ENCODE data around the gene CD164.

CD164 gene

DNA sequence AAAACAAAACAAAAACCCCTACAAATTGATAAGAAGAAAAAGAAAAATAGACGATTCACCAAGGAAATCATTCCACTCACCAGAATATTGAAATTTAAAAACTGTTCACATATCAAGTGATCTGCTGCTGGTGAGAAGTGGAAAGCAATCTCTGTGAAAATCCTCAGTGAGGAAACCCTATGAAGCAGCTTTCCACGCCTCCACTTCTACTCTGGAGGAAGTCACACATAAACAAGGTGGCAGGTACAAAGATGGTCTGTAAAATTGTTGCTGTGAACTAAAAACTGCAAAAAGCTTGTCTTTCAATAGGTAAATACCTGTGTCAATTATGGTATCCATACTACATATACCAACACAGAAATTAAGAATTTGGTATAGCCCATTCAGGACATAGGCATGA, 18.5 kb downstream of the CD164 start:
- Histone ChIP-seq H3K9ac (ENCODE audit: insufficient read length, low read depth) (no peak overlapping the region), H3K9me3 (ENCODE audit: insufficient read depth, low read length) (no peaks in the 10 kb centered on the region), H3K4me1 (ENCODE audit: insufficient read depth, insufficient read length) (no peaks in the 10 kb centered on the region), H3K27me3 (ENCODE audit: insufficient read depth, insufficient read length) (no peaks in the 10 kb centered on the region), H3K36me3 (ENCODE audit: insufficient read depth, insufficient read length, low read length) (peaks cover 29% of the 10 kb centered on the region), H3K4me3 (ENCODE audit: insufficient read length, low read depth) (no peak overlapping the region)
- no peak for DNase-seq (ENCODE audit: low read depth, low spot score)
- TF ChIP-seq YY1 (IDR thresholded peaks at IDR 0.05; ENCODE audit: insufficient read depth, insufficient read length), result no peak

DNA sequence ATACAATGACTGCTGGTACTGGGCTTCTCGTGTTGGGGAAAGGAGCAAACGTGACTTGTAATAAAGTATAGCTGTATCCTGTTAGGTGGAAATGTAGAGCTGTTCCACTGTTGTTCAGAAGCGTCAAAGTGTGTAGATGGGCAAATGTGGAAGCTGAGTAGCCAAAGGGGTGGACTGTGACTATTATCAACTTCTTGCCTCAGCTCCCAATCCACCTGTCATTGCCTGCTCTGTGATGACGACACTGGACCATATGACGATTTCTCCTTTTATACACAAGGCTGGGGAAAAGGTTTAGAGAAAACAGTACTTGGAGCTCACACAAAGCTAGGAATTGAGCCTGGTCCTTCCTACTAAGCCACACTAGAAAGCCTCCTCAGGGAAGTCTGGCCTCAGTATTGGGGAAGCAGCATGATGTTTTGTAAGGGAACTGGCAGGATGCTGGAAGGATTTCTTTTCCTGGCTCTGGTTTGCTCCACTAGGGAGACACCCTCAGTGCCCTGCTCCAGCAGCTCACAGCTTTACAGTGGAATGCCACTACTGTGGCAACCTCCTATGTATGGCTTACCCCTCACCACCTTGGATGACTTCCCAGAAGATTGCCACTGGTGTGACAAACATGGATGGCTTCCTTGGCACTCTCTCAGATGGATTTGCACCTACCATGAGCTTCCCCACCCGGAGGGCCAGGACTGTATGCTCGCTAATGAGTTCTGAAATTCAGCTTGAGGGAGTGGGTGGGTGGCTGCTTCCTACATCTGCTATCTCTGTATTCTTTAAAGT, 20.0 kb downstream of the CD164 start:
- no peak overlapping the region for H3K9ac ChIP-seq (ENCODE audit: insufficient read length, low read depth)
- no peaks in the 10 kb centered on the region for H3K9me3 ChIP-seq (ENCODE audit: insufficient read depth, low read length)
- H3K27me3 ChIP-seq (ENCODE audit: insufficient read depth, insufficient read length), result no peaks in the 10 kb centered on the region
- no peak overlapping the region for H3K4me3 ChIP-seq (ENCODE audit: insufficient read length, low read depth)
- no peaks in the 10 kb centered on the region for H3K4me1 ChIP-seq (ENCODE audit: insufficient read depth, insufficient read length)
- no peak for DNase-seq (ENCODE audit: low read depth, low spot score)
- TF ChIP-seq ZNF274 (IDR thresholded peaks at IDR 0.05; ENCODE audit: low read depth, low read length), result no peak
- no peak for TF ChIP-seq SUZ12 (IDR thresholded peaks at IDR 0.05; ENCODE audit: extremely low read depth, insufficient read depth, insufficient read length)
- TF ChIP-seq YY1 (IDR thresholded peaks at IDR 0.05; ENCODE audit: insufficient read depth, insufficient read length), result no peak
- H3K36me3 ChIP-seq (ENCODE audit: insufficient read depth, insufficient read length, low read length), result peaks cover 15% of the 10 kb centered on the region

DNA sequence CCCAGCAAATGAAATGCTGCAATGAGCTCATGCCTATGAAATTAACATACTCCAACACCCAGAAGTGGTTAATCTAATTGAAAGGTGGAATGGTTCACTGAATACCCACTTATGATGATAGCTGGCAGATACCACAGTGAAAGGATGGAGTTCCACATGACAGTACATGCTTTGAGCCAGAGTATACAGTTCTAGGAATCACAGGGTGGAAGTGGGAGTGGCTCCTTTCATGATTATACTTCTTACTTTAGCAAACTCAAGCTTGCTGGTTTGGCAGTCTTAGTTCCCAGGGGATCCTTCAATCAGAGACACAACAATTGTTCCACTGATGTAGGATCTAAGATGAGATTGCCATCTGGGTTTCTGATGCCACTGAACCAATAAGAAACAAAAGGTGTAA, 21.5 kb downstream of the CD164 start:
- no peak overlapping the region for H3K4me3 ChIP-seq (ENCODE audit: insufficient read length, low read depth)
- no peaks in the 10 kb centered on the region for H3K4me1 ChIP-seq (ENCODE audit: insufficient read depth, insufficient read length)
- H3K36me3 ChIP-seq (ENCODE audit: insufficient read depth, insufficient read length, low read length), result peaks cover 15% of the 10 kb centered on the region
- no peaks in the 10 kb centered on the region for H3K9me3 ChIP-seq (ENCODE audit: insufficient read depth, low read length)
- no peaks in the 10 kb centered on the region for H3K27me3 ChIP-seq (ENCODE audit: insufficient read depth, insufficient read length)
- no peak for TF ChIP-seq YY1 (IDR thresholded peaks at IDR 0.05; ENCODE audit: insufficient read depth, insufficient read length)
- TF ChIP-seq ZNF274 (IDR thresholded peaks at IDR 0.05; ENCODE audit: low read depth, low read length), result no peak
- no peak for TF ChIP-seq SUZ12 (IDR thresholded peaks at IDR 0.05; ENCODE audit: extremely low read depth, insufficient read depth, insufficient read length)
- no peak overlapping the region for H3K9ac ChIP-seq (ENCODE audit: insufficient read length, low read depth)
- no peak for DNase-seq (ENCODE audit: low read depth, low spot score)

DNA sequence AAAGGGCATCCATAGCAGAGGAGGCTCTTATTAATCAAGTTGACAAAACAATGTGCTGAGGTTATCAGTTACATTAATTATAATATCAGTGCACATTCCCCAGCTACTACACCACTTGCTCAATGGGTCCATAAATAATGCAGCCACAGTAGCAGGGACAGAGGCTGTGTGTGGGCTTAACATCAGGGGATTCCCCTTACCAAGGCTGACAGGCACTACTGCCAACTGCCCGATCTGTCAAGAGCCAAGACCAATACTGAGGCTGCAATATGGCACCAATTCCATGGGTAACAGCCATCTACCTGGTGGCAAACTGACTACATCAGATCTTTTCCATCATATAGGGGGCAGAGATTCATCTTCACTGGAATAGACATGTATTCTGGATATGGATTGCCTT, 22.0 kb downstream of the CD164 start:
- TF ChIP-seq ZNF274 (IDR thresholded peaks at IDR 0.05; ENCODE audit: low read depth, low read length), result no peak
- no peak for TF ChIP-seq SUZ12 (IDR thresholded peaks at IDR 0.05; ENCODE audit: extremely low read depth, insufficient read depth, insufficient read length)
- TF ChIP-seq YY1 (IDR thresholded peaks at IDR 0.05; ENCODE audit: insufficient read depth, insufficient read length), result no peak
- H3K4me3 ChIP-seq (ENCODE audit: insufficient read length, low read depth), result no peak overlapping the region
- no peaks in the 10 kb centered on the region for H3K27me3 ChIP-seq (ENCODE audit: insufficient read depth, insufficient read length)
- no peaks in the 10 kb centered on the region for H3K9me3 ChIP-seq (ENCODE audit: insufficient read depth, low read length)
- H3K36me3 ChIP-seq (ENCODE audit: insufficient read depth, insufficient read length, low read length), result peaks cover 14% of the 10 kb centered on the region
- DNase-seq (ENCODE audit: low read depth, low spot score), result no peak
- H3K9ac ChIP-seq (ENCODE audit: insufficient read length, low read depth), result no peak overlapping the region
- no peaks in the 10 kb centered on the region for H3K4me1 ChIP-seq (ENCODE audit: insufficient read depth, insufficient read length)

DNA sequence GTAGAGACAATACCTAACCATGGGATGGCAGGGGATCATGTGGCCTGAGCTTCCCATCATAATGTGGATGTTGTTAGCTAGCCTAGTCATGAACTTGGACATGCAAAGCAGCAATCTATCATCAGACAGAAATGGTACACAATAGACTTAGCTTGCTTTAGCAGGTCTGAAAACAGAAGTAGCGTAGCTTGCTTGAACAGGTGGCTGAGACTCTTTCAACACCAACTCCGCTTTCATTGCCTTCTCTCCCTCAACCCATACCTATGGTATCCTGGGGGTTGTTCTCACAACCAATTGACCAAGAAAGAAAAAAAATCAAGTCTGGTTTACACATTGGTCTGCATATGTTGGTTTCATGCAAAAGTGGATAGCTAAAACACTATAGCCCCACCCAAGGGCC, 23.0 kb downstream of the CD164 start:
- H3K4me1 ChIP-seq (ENCODE audit: insufficient read depth, insufficient read length), result no peaks in the 10 kb centered on the region
- H3K9ac ChIP-seq (ENCODE audit: insufficient read length, low read depth), result no peak overlapping the region
- H3K4me3 ChIP-seq (ENCODE audit: insufficient read length, low read depth), result no peak overlapping the region
- DNase-seq (ENCODE audit: low read depth, low spot score), result no peak
- H3K27me3 ChIP-seq (ENCODE audit: insufficient read depth, insufficient read length), result no peaks in the 10 kb centered on the region
- H3K36me3 ChIP-seq (ENCODE audit: insufficient read depth, insufficient read length, low read length), result peaks cover 14% of the 10 kb centered on the region
- no peak for TF ChIP-seq YY1 (IDR thresholded peaks at IDR 0.05; ENCODE audit: insufficient read depth, insufficient read length)
- no peak for TF ChIP-seq ZNF274 (IDR thresholded peaks at IDR 0.05; ENCODE audit: low read depth, low read length)
- TF ChIP-seq SUZ12 (IDR thresholded peaks at IDR 0.05; ENCODE audit: extremely low read depth, insufficient read depth, insufficient read length), result no peak
- no peaks in the 10 kb centered on the region for H3K9me3 ChIP-seq (ENCODE audit: insufficient read depth, low read length)

DNA sequence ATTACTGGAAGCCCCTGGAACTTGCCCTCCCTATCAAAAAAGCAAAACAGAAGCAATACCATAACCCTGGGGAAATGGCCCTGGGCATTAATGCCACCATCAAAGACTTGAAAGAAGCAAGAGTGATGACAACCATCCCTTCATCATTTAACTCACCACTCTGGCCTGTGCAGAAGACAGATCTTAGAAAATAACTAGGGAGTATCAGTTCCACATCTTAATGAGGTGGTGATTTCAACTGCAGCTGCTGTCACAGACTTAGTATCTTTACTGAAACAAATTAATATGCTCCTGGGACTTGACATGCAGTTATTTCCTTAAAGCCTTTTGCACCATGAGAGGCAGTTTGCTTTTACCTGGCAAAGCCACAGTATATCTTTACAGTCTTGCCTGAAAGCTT, 24.1 kb downstream of the CD164 start:
- Histone ChIP-seq H3K4me1 (ENCODE audit: insufficient read depth, insufficient read length) (no peaks in the 10 kb centered on the region), H3K9me3 (ENCODE audit: insufficient read depth, low read length) (no peaks in the 10 kb centered on the region), H3K27me3 (ENCODE audit: insufficient read depth, insufficient read length) (no peaks in the 10 kb centered on the region), H3K36me3 (ENCODE audit: insufficient read depth, insufficient read length, low read length) (peaks cover 10% of the 10 kb centered on the region), H3K4me3 (ENCODE audit: insufficient read length, low read depth) (no peak overlapping the region), H3K9ac (ENCODE audit: insufficient read length, low read depth) (no peak overlapping the region)
- DNase-seq (ENCODE audit: low read depth, low spot score), result no peak
- no peak for TF ChIP-seq SUZ12 (IDR thresholded peaks at IDR 0.05; ENCODE audit: extremely low read depth, insufficient read depth, insufficient read length)
- no peak for TF ChIP-seq YY1 (IDR thresholded peaks at IDR 0.05; ENCODE audit: insufficient read depth, insufficient read length)
- no peak for TF ChIP-seq ZNF274 (IDR thresholded peaks at IDR 0.05; ENCODE audit: low read depth, low read length)

DNA sequence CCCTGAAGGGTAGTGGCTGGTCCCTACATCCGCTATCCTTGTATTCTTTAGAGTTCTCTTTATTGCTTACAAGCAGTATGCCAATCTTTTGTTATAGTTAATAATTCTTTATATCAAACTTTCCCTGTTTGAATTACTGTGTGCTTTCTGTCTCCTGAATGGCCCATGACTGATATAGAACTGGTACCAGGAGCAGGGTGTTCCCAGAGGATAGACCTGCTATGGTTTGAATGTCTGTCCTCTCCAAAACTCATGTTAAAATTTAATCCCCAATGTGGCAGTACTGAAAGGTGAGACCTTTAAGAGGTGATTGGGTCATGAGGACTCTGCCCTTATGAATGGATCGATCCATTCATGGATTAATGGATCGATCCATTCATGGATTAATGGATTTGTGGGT, 26.0 kb downstream of the CD164 start:
- no peaks in the 10 kb centered on the region for H3K9me3 ChIP-seq (ENCODE audit: insufficient read depth, low read length)
- no peaks in the 10 kb centered on the region for H3K27me3 ChIP-seq (ENCODE audit: insufficient read depth, insufficient read length)
- no peak overlapping the region for H3K4me3 ChIP-seq (ENCODE audit: insufficient read length, low read depth)
- no peaks in the 10 kb centered on the region for H3K36me3 ChIP-seq (ENCODE audit: insufficient read depth, insufficient read length, low read length)
- DNase-seq (ENCODE audit: low read depth, low spot score), result no peak
- TF ChIP-seq ZNF274 (IDR thresholded peaks at IDR 0.05; ENCODE audit: low read depth, low read length) (no peak), YY1 (IDR thresholded peaks at IDR 0.05; ENCODE audit: insufficient read depth, insufficient read length) (no peak)
- no peak overlapping the region for H3K9ac ChIP-seq (ENCODE audit: insufficient read length, low read depth)
- no peaks in the 10 kb centered on the region for H3K4me1 ChIP-seq (ENCODE audit: insufficient read depth, insufficient read length)

Data from NT2/D1 (cell line).